Upper lobe of right lung (tissue), 1 donor: ENCODE data around the gene C1orf116. TPM values are rescaled to one million over a fixed set of nuclear protein-coding genes. Genes with fewer than 3 reads are reported as not detected.

Experiments used
- ATAC-seq: fragments of 200-7000 bp; cut with Tn5 transposase; one replicate; pipeline ENCODE4 v1.9.1; 2020; ENCODE audit warnings: mild to moderate bottlenecking, moderate library complexity
- DNase-seq: peaks from one replicate; pipeline ENCODE4 v3.0.0-alpha.2; 2020
- H3K27ac ChIP-seq: fragments of 200-600 bp; one replicate; pipeline ENCODE4 v1.8.0; 2022
- H3K27me3 ChIP-seq: fragments of 200-600 bp; one replicate; pipeline ENCODE4 v1.8.0; 2022; ENCODE audit warnings: mild to moderate bottlenecking
- H3K36me3 ChIP-seq: fragments of 200-600 bp; one replicate; pipeline ENCODE4 v1.8.0; 2022
- H3K4me1 ChIP-seq: fragments of 200-600 bp; one replicate; pipeline ENCODE4 v1.8.0; 2022
- H3K4me3 ChIP-seq: fragments of 200-600 bp; one replicate; pipeline ENCODE4 v1.8.0; 2022; ENCODE audit warnings: mild to moderate bottlenecking
- H3K9me3 ChIP-seq: fragments of 200-600 bp; one replicate; pipeline ENCODE4 v1.8.0; 2022
- CTCF ChIP-seq: fragments of 200-600 bp; IDR thresholded peaks from one replicate; pipeline ENCODE4 v1.8.0; 2022; ENCODE audit warnings: antibody characterized with exemption
- intact Hi-C: fragments of 100-400 bp; cut with DNase I; formaldehyde crosslinking; loops from one replicate; pipeline ENCODE4 v1.11.0; 2022
- total RNA-seq: library from RNA; stranded (reverse); fragmentation: NEBNext Ultra II Directional; extraction: Animal tissue kit (Norgen Biotek cat#: 25700); gene quantifications from one replicate; pipeline ENCODE4 v1.2.1, GENCODE V29; 2021
- donor health status: DM: no; HTN: yes; CAD: no; lungs with severe emphysema.

The C1orf116 gene
- total RNA-seq, 1 donor from 2014 or later = 128 TPM

GRCh38 chr1:206971029-206971655 is 61.4 kb downstream of the C1orf116 start:
- Histone ChIP-seq H3K4me1 (peaks cover 26% of the 10 kb centered on the region), H3K9me3 (no peaks in the 10 kb centered on the region), H3K27me3 (no peaks in the 10 kb centered on the region), H3K36me3 (no peaks in the 10 kb centered on the region), H3K27ac (no peak overlapping the region), H3K4me3 (no peak overlapping the region)
- ATAC-seq = peak; percentile 40
- DNase-seq = no peak
- intact Hi-C loops = no loop called here
- no peak for TF ChIP-seq CTCF

- ATAC-seq (no peak), DNase-seq (no peak)
- Histone ChIP-seq H3K27me3 (no peaks in the 10 kb centered on the region), H3K9me3 (no peaks in the 10 kb centered on the region), H3K27ac (no peak within 1 kb of the TSS), H3K4me3 (no peak within 1 kb of the TSS), H3K4me1 (peaks cover 26% of the 10 kb centered on the region), H3K36me3 (no peaks in the 10 kb centered on the region)
- intact Hi-C loops = no loop called here
- no peak for TF ChIP-seq CTCF
Measured at GRCh38 chr1:206970446-206970845, 62.1 kb downstream of the C1orf116 start, which contains the start of gene FCAMR. Gene FCAMR, minus strand, starts transcription at chr1:206970460. Its CDS starts 335 bp downstream, at chr1:206970125.

- DNase-seq (no peak), ATAC-seq (no peak)
- Histone ChIP-seq H3K36me3 (no peaks in the 10 kb centered on the region), H3K4me3 (no peak overlapping the region), H3K27ac (no peak overlapping the region), H3K4me1 (peaks cover 26% of the 10 kb centered on the region), H3K9me3 (no peaks in the 10 kb centered on the region), H3K27me3 (no peaks in the 10 kb centered on the region)
- no peak for TF ChIP-seq CTCF
- intact Hi-C loops = no loop called here
Measured at GRCh38 chr1:206969090-206969489, 63.5 kb downstream of the C1orf116 start.

Other genes with a start within 250 kb of the C1orf116 start
- not detected for gene IL20, start 167.1 kb downstream of the C1orf116 start, total RNA-seq
- not detected for gene IL24, start 135.3 kb downstream of the C1orf116 start, total RNA-seq
- 12.6 TPM for gene FCMR, start 110.8 kb downstream of the C1orf116 start, total RNA-seq
- 700 TPM for gene PIGR, start 86.3 kb downstream of the C1orf116 start, total RNA-seq
- gene FCAMR, start 62.3 kb downstream of the C1orf116 start, total RNA-seq = not detected
- gene YOD1, start 18.5 kb upstream of the C1orf116 start, total RNA-seq = 7.0 TPM
- 49.9 TPM for gene PFKFB2, start 20.5 kb upstream of the C1orf116 start, total RNA-seq
- gene C4BPB, start 56.1 kb upstream of the C1orf116 start, total RNA-seq = 6.6 TPM
- 175 TPM for gene C4BPA, start 71.5 kb upstream of the C1orf116 start, total RNA-seq